Gastroesophageal sphincter (tissue), 3 donors: ENCODE data around the gene NFIA.

Source experiments
- CTCF ChIP-seq, 4 experiments: fragments of 200-600 bp in 2 of 4; fragments of 450-650 bp in 2 of 4; sonication (generic) in 1 of 4; IDR thresholded peaks; one replicate each; pipeline ENCODE4 v1.5.1; 2017 to 2019; ENCODE audit warnings: antibody characterized with exemption in 4 of 4, mild to moderate bottlenecking in 2 of 4, moderate library complexity in 2 of 4
- POLR2AphosphoS5 ChIP-seq: sonication (generic); formaldehyde crosslinking; IDR thresholded peaks from one replicate; pipeline ENCODE4 v1.6.1; 2017; ENCODE audit warnings: antibody characterized with exemption

- TF ChIP-seq CTCF (IDR thresholded peaks at IDR 0.05) = no peak
- TF ChIP-seq POLR2AphosphoS5 = no peak
Observed at GRCh38 chr1:61279570-61279969, 197.2 kb downstream of the NFIA start.
